IPS-20b (cell line): ENCODE data around the gene GPR143.

Experiments used
- H3K27ac ChIP-seq: one replicate; pipeline ENCODE4 v1.5.1; 2013; ENCODE audit warnings: low read length
- H3K27me3 ChIP-seq: 2 replicates; pipeline ENCODE4 v1.6.1; 2013; ENCODE audit warnings: mild to moderate bottlenecking, low read length, inconsistent platforms; ENCODE audit not compliant: insufficient read depth
- H3K36me3 ChIP-seq: 2 replicates; pipeline ENCODE4 v1.6.1; 2013; ENCODE audit warnings: low read depth, mild to moderate bottlenecking, inconsistent platforms, low read length, moderate library complexity; ENCODE audit not compliant: insufficient read depth
- H3K4me1 ChIP-seq: 2 replicates; pipeline ENCODE4 v1.6.1; 2013; ENCODE audit warnings: mild to moderate bottlenecking, control low read depth, inconsistent platforms, low read length, moderate library complexity; ENCODE audit not compliant: insufficient read depth
- H3K4me3 ChIP-seq: 2 replicates; pipeline ENCODE4 v1.5.1; 2013; ENCODE audit warnings: mild to moderate bottlenecking, low read length, inconsistent platforms
- H3K9ac ChIP-seq: 2 replicates; pipeline ENCODE4 v1.6.1; 2013; ENCODE audit warnings: low read depth, mild to moderate bottlenecking, inconsistent platforms, low read length, moderate library complexity
- H3K9me3 ChIP-seq: 2 replicates; pipeline ENCODE4 v1.6.1; 2013; ENCODE audit warnings: mild to moderate bottlenecking, low read depth, low read length, inconsistent platforms; ENCODE audit not compliant: insufficient read depth

Gene GPR143

GRCh38 chrX:9704876-9705465 is 60.7 kb downstream of the GPR143 start:
- Histone ChIP-seq H3K4me3 (no peak overlapping the region), H3K9ac (no peak overlapping the region), H3K4me1 (no peaks in the 10 kb centered on the region), H3K27ac (no peak overlapping the region), H3K27me3 (no peaks in the 10 kb centered on the region), H3K9me3 (no peaks in the 10 kb centered on the region), H3K36me3 (peaks cover 13% of the 10 kb centered on the region)

- Histone ChIP-seq H3K9me3 (no peaks in the 10 kb centered on the region), H3K36me3 (peaks cover 4% of the 10 kb centered on the region; the same call in 1 of the 2 replicates), H3K27ac (no peak overlapping the region), H3K4me3 (no peak overlapping the region), H3K9ac (no peak overlapping the region), H3K4me1 (no peaks in the 10 kb centered on the region), H3K27me3 (no peaks in the 10 kb centered on the region)
These were observed 62.2 kb downstream of the GPR143 start for GRCh38 chrX:9703406-9703805.

GRCh38 chrX:9701790-9702189 is 63.9 kb downstream of the GPR143 start:
- peaks cover 15% of the 10 kb centered on the region for H3K36me3 ChIP-seq
- H3K27me3 ChIP-seq = no peaks in the 10 kb centered on the region
- H3K9me3 ChIP-seq = no peaks in the 10 kb centered on the region
- no peak overlapping the region for H3K9ac ChIP-seq
- H3K4me1 ChIP-seq = no peaks in the 10 kb centered on the region
- H3K27ac ChIP-seq = no peak overlapping the region
- H3K4me3 ChIP-seq = no peak overlapping the region

GRCh38 chrX:9700555-9700954 is 65.1 kb downstream of the GPR143 start:
- peaks cover 15% of the 10 kb centered on the region for H3K36me3 ChIP-seq
- H3K4me1 ChIP-seq = no peaks in the 10 kb centered on the region
- H3K27ac ChIP-seq = no peak overlapping the region
- no peaks in the 10 kb centered on the region for H3K9me3 ChIP-seq
- H3K9ac ChIP-seq = no peak overlapping the region
- H3K4me3 ChIP-seq = no peak overlapping the region
- H3K27me3 ChIP-seq = no peaks in the 10 kb centered on the region

- Histone ChIP-seq H3K9me3 (no peaks in the 10 kb centered on the region), H3K9ac (no peak overlapping the region), H3K36me3 (peaks cover 15% of the 10 kb centered on the region), H3K4me3 (no peak overlapping the region), H3K27ac (no peak overlapping the region), H3K4me1 (no peaks in the 10 kb centered on the region), H3K27me3 (no peaks in the 10 kb centered on the region)
These were observed 67.1 kb downstream of the GPR143 start for GRCh38 chrX:9698576-9698975.

GRCh38 chrX:9693307-9694001 is 72.2 kb downstream of the GPR143 start:
- H3K9me3 ChIP-seq = no peaks in the 10 kb centered on the region
- H3K27ac ChIP-seq = no peak overlapping the region
- H3K9ac ChIP-seq = no peak overlapping the region
- peaks cover 35% of the 10 kb centered on the region for H3K36me3 ChIP-seq
- no peaks in the 10 kb centered on the region for H3K27me3 ChIP-seq
- no peak overlapping the region for H3K4me3 ChIP-seq
- H3K4me1 ChIP-seq = no peaks in the 10 kb centered on the region

GRCh38 chrX:9690046-9690445 is 75.6 kb downstream of the GPR143 start:
- H3K27me3 ChIP-seq = no peaks in the 10 kb centered on the region
- H3K9me3 ChIP-seq = no peaks in the 10 kb centered on the region
- H3K9ac ChIP-seq = no peak overlapping the region
- H3K27ac ChIP-seq = no peak overlapping the region
- peaks cover 24% of the 10 kb centered on the region for H3K36me3 ChIP-seq
- H3K4me1 ChIP-seq = no peaks in the 10 kb centered on the region
- no peak overlapping the region for H3K4me3 ChIP-seq

- no peak overlapping the region for H3K9ac ChIP-seq
- no peak overlapping the region for H3K4me3 ChIP-seq
- no peaks in the 10 kb centered on the region for H3K27me3 ChIP-seq
- no peaks in the 10 kb centered on the region for H3K4me1 ChIP-seq
- no peaks in the 10 kb centered on the region for H3K9me3 ChIP-seq
- H3K36me3 ChIP-seq = peaks cover 24% of the 10 kb centered on the region
- no peak overlapping the region for H3K27ac ChIP-seq
These were observed 76.8 kb downstream of the GPR143 start for GRCh38 chrX:9688833-9689232.

GRCh38 chrX:9687899-9688298 is 77.7 kb downstream of the GPR143 start:
- Histone ChIP-seq H3K36me3 (peaks cover 19% of the 10 kb centered on the region), H3K27ac (no peak overlapping the region), H3K9me3 (no peaks in the 10 kb centered on the region), H3K4me3 (no peak overlapping the region), H3K4me1 (no peaks in the 10 kb centered on the region), H3K9ac (no peak overlapping the region), H3K27me3 (no peaks in the 10 kb centered on the region)

- H3K27me3 ChIP-seq = no peaks in the 10 kb centered on the region
- H3K36me3 ChIP-seq = no peaks in the 10 kb centered on the region
- H3K4me1 ChIP-seq = no peaks in the 10 kb centered on the region
- no peaks in the 10 kb centered on the region for H3K9me3 ChIP-seq
- H3K4me3 ChIP-seq = no peak overlapping the region
- H3K27ac ChIP-seq = no peak overlapping the region
- H3K9ac ChIP-seq = no peak overlapping the region
These were observed 82.3 kb downstream of the GPR143 start for GRCh38 chrX:9683350-9683749.

- Histone ChIP-seq H3K4me3 (no peak overlapping the region), H3K27me3 (no peaks in the 10 kb centered on the region), H3K9ac (no peak overlapping the region), H3K27ac (no peak overlapping the region), H3K4me1 (no peaks in the 10 kb centered on the region), H3K36me3 (no peaks in the 10 kb centered on the region), H3K9me3 (no peaks in the 10 kb centered on the region)
These were observed 82.8 kb downstream of the GPR143 start for GRCh38 chrX:9682861-9683260.

GRCh38 chrX:9682456-9682855 is 83.2 kb downstream of the GPR143 start:
- Histone ChIP-seq H3K9ac (no peak overlapping the region), H3K4me1 (no peaks in the 10 kb centered on the region), H3K27me3 (no peaks in the 10 kb centered on the region), H3K36me3 (no peaks in the 10 kb centered on the region), H3K27ac (no peak overlapping the region), H3K4me3 (no peak overlapping the region), H3K9me3 (no peaks in the 10 kb centered on the region)
